GM23338 (cell line): Measurements from ENCODE around the gene P3R3URF.

ENCODE experiments used
- STAT1 ChIP-seq: IDR thresholded peaks from one replicate; pipeline ENCODE4 v1.6.1; 2016; ENCODE audit warnings: antibody characterized with exemption; ENCODE audit not compliant: unreplicated experiment
- TF ChIP-seq, protein P1 (sequence below), 2 experiments: fragments of 200-600 bp in 1 of 2; sonication (generic) in 1 of 2; conservative IDR thresholded peaks; 2 replicates each; pipeline versions ENCODE4 v1.5.1 to v1.6.1; 2016 to 2017; ENCODE audit warnings: antibody characterized with exemption in 2 of 2, low read depth in 2 of 2, mild to moderate bottlenecking in 2 of 2, moderate library complexity in 1 of 2

DNA sequence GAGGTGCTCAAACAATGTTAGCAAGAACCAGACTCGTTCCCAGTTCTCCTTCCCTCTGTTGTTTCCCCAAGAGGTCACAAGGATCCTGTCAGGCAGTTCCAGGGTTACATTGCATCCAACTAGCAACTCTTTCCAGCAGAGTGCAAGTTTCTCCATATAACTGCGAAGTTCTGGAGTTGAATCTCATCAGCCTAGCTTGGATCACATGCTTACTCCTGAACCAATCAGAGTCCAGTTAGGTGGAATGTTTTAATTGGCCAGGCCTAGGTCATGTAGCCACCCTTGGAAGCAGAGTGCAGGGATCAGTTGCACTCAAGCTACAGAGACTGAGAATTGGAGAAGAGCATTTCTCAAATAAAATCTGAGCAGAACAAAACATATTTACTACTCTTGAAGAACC lies 28.0 kb downstream of the P3R3URF start:
- TF ChIP-seq, protein P1, sequence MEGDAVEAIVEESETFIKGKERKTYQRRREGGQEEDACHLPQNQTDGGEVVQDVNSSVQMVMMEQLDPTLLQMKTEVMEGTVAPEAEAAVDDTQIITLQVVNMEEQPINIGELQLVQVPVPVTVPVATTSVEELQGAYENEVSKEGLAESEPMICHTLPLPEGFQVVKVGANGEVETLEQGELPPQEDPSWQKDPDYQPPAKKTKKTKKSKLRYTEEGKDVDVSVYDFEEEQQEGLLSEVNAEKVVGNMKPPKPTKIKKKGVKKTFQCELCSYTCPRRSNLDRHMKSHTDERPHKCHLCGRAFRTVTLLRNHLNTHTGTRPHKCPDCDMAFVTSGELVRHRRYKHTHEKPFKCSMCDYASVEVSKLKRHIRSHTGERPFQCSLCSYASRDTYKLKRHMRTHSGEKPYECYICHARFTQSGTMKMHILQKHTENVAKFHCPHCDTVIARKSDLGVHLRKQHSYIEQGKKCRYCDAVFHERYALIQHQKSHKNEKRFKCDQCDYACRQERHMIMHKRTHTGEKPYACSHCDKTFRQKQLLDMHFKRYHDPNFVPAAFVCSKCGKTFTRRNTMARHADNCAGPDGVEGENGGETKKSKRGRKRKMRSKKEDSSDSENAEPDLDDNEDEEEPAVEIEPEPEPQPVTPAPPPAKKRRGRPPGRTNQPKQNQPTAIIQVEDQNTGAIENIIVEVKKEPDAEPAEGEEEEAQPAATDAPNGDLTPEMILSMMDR (conservative IDR thresholded peaks at IDR 0.05; ENCODE audit: low read depth in 2 of 2) = no peak
- TF ChIP-seq STAT1 = no peak
